OCI-LY7 (cell line): ENCODE data around the gene APBA1. TPM values are rescaled to one million over a fixed set of nuclear protein-coding genes. Genes with fewer than 3 reads are reported as not detected.

ENCODE experiments used
- BruUV-seq: library from RNA; stranded (reverse); fragments of 400-500 nt; replicated peaks from 2 replicates; lab custom pipeline; 2021; lab: Mats Ljungman, UMichigan
- CTCF ChIA-PET: fragments of 300-600 bp; sonication (Branson Sonifier 250); formaldehyde crosslinking; loops from one replicate; lab custom pipeline; 2022; ENCODE audit warnings: antibody characterized with exemption; ENCODE audit not compliant: unreplicated experiment; lab: Charles Lee
- POLR2A ChIA-PET: fragments of 300-600 bp; sonication (Branson Sonifier 250); formaldehyde crosslinking; loops from one replicate; lab custom pipeline; 2022; ENCODE audit warnings: antibody characterized with exemption; lab: Charles Lee
- DNase-seq: peaks from one replicate; pipeline ENCODE4 v3.0.0-alpha.2; 2015; ENCODE audit warnings: low spot score
- H2AFZ ChIP-seq: fragments of 200-600 bp; sonication (generic), shearing (Covaris generic); 2 replicates; pipeline ENCODE4 v1.6.1; 2014; ENCODE audit warnings: mild to moderate bottlenecking, antibody characterized with exemption, low read length, moderate library complexity
- H3K27ac ChIP-seq: fragments of 200-600 bp; sonication (generic); 2 replicates; pipeline ENCODE4 v1.5.1; 2014; ENCODE audit warnings: mixed run types, low read depth, mild to moderate bottlenecking, moderate library complexity, low read length, inconsistent platforms; ENCODE audit not compliant: poor library complexity, severe bottlenecking
- H3K36me3 ChIP-seq: fragments of 200-600 bp; sonication (generic); 2 replicates; pipeline ENCODE4 v1.6.1; 2014; ENCODE audit warnings: mild to moderate bottlenecking, antibody characterized with exemption, low read length, moderate library complexity, mixed read lengths; ENCODE audit not compliant: insufficient read depth
- H3K4me1 ChIP-seq: fragments of 200-600 bp; sonication (generic); 2 replicates; pipeline ENCODE4 v1.5.1; 2014; ENCODE audit warnings: mild to moderate bottlenecking, low read length; ENCODE audit not compliant: insufficient read depth, poor library complexity, severe bottlenecking
- H3K4me2 ChIP-seq: fragments of 200-600 bp; sonication (generic); 2 replicates; pipeline ENCODE4 v1.6.1; 2014; ENCODE audit warnings: mild to moderate bottlenecking, low read length
- H3K4me3 ChIP-seq: fragments of 200-600 bp; sonication (generic); 2 replicates; pipeline ENCODE4 v1.5.1; 2014; ENCODE audit warnings: mild to moderate bottlenecking, low read depth, low read length; ENCODE audit not compliant: poor library complexity, severe bottlenecking
- H3K79me2 ChIP-seq: fragments of 200-600 bp; sonication (generic); 2 replicates; pipeline ENCODE4 v1.6.1; 2016; ENCODE audit warnings: low read depth, mild to moderate bottlenecking, low read length, moderate library complexity, mixed read lengths; ENCODE audit not compliant: insufficient read depth
- H3K9me2 ChIP-seq: fragments of 200-600 bp; sonication (generic); 2 replicates; pipeline ENCODE4 v1.6.1; 2016; ENCODE audit warnings: mild to moderate bottlenecking, low read length, mixed read lengths; ENCODE audit not compliant: insufficient read depth
- H3K9me3 ChIP-seq: fragments of 200-600 bp; sonication (generic); 2 replicates; pipeline ENCODE4 v1.6.1; 2014; ENCODE audit warnings: mild to moderate bottlenecking, mixed run types, low read length, mixed read lengths
- H4K20me1 ChIP-seq: fragments of 200-600 bp; sonication (generic); 2 replicates; pipeline ENCODE4 v1.6.1; 2014; ENCODE audit warnings: mild to moderate bottlenecking, antibody characterized with exemption, low read length, moderate library complexity, mixed read lengths; ENCODE audit not compliant: insufficient read depth
- CTCF ChIP-seq: fragments of 200-600 bp; sonication (generic); conservative IDR thresholded peaks from 2 replicates; pipeline ENCODE4 v1.5.1; 2014; ENCODE audit warnings: mild to moderate bottlenecking, antibody characterized with exemption, low read length, moderate library complexity, mixed read lengths
- EZH2phosphoT487 ChIP-seq: fragments of 200-600 bp; sonication (generic); IDR thresholded peaks from 2 replicates; pipeline ENCODE4 v1.6.1; 2018; ENCODE audit warnings: low read depth, borderline replicate concordance, mild to moderate bottlenecking, mixed run types, antibody characterized with exemption, low read length, moderate library complexity, mixed read lengths
- intact Hi-C: fragments of 100-400 bp; cut with micrococcal nuclease; formaldehyde crosslinking; loops from one replicate; pipeline ENCODE4 v1.10.0; 2022; ENCODE audit not compliant: unreplicated experiment
- total RNA-seq, 2 experiments: library from RNA; depleted of rRNA in 1 of 2; stranded (reverse); fragments of >200 nt in 1 of 2; shearing (Covaris generic) in 1 of 2; gene quantifications; 2 replicates each; pipeline ENCODE4 v1.2.3, GENCODE V29; 2014 to 2022

Gene APBA1
- total RNA-seq, 2 experiments from 2014 or later = not detected

- no peak overlapping the region for H3K27ac ChIP-seq
- no peaks in the 10 kb centered on the region for H3K9me3 ChIP-seq
- H3K4me2 ChIP-seq = no peak overlapping the region
- no peaks in the 10 kb centered on the region for H3K4me1 ChIP-seq
- no TSS peak for BruUV-seq
- no peak for TF ChIP-seq EZH2phosphoT487
- TF ChIP-seq CTCF = no peak
- H3K36me3 ChIP-seq = no peaks in the 10 kb centered on the region
- H2AFZ ChIP-seq = no peak overlapping the region
- no peak overlapping the region for H3K4me3 ChIP-seq
- ChIA-PET POLR2A (no interaction called here), CTCF (no interaction called here)
- H4K20me1 ChIP-seq = no peaks in the 10 kb centered on the region
- DNase-seq = no peak
- intact Hi-C loops = no loop called here
- no peaks in the 10 kb centered on the region for H3K9me2 ChIP-seq
- no peaks in the 10 kb centered on the region for H3K79me2 ChIP-seq
Measured at GRCh38 chr9:69462394-69462793, 209.8 kb downstream of the APBA1 start.

DNA sequence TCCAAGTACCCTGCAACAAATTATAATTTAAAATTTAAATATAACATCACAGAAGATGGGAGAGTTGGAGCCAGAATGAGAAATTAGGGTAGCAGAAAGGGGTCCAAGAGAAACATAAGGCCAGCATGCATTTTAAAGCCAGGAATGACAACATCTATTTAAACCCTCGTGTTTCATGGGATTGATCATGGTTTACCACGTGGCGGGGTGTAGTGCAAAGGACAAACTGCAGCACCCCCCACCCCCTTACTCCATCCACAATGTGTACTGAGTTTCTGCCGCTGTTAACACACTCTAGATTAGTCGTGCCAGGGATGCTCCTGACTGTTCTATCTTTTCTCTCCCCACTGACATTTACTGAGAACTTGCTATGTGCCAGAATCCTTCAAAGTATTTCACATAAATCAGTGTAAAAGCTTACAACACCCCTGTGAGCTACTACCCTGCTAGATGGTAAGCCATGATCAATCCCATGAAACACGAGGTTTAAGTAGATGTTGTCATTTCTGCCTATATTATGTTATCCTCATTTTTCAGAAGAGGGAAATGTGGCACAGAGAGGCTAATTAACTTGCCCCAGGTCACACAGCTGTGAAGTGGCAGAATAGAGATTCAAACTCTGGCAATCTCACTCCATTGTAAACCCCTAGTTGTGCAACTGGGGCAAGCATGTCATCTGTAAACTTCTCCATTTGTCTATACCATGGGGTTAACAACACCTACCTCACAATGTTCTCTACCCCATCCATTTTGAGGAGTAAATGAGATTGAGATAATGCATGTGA lies 210.9 kb downstream of the APBA1 start:
- Histone ChIP-seq H3K4me3 (no peak overlapping the region), H3K27ac (no peak overlapping the region), H3K9me3 (no peaks in the 10 kb centered on the region), H3K79me2 (no peaks in the 10 kb centered on the region), H4K20me1 (no peaks in the 10 kb centered on the region), H3K4me2 (no peak overlapping the region), H3K9me2 (no peaks in the 10 kb centered on the region), H3K4me1 (no peaks in the 10 kb centered on the region), H2AFZ (no peak overlapping the region), H3K36me3 (no peaks in the 10 kb centered on the region)
- no TSS peak for BruUV-seq
- ChIA-PET CTCF (no interaction called here), POLR2A (no interaction called here)
- no peak for DNase-seq
- intact Hi-C loops = no loop called here
- TF ChIP-seq EZH2phosphoT487 (no peak), CTCF (no peak)

GRCh38 chr9:69460012-69460411 lies 212.2 kb downstream of the APBA1 start:
- ChIA-PET POLR2A (interaction anchor here (0.7 kb wide), 1 partner anchor 267 kb away, joined by 4 read pairs; no protein-coding TSS in a partner anchor), CTCF (no interaction called here)
- Histone ChIP-seq H3K4me1 (no peaks in the 10 kb centered on the region), H3K9me3 (no peaks in the 10 kb centered on the region), H3K36me3 (no peaks in the 10 kb centered on the region), H3K9me2 (no peaks in the 10 kb centered on the region), H3K4me2 (no peak overlapping the region), H3K4me3 (no peak overlapping the region), H4K20me1 (no peaks in the 10 kb centered on the region), H2AFZ (no peak overlapping the region), H3K27ac (no peak overlapping the region), H3K79me2 (no peaks in the 10 kb centered on the region)
- no peak for DNase-seq
- TF ChIP-seq CTCF = no peak
- TF ChIP-seq EZH2phosphoT487 = no peak
- BruUV-seq = no TSS peak
- intact Hi-C loops = no loop called here
